A673 (cell line): Measurements from ENCODE around the gene CPT1C. TPM values are rescaled to one million over a fixed set of nuclear protein-coding genes. Genes with fewer than 3 reads are reported as not detected.

ENCODE experiments used
- BruUV-seq: library from RNA; stranded (reverse); fragments of 400-500 nt; replicated peaks from 2 replicates; lab custom pipeline; 2021; lab: Mats Ljungman, UMichigan
- CTCF ChIA-PET: fragments of 300-600 bp; sonication (Branson Sonifier 250); formaldehyde crosslinking; loops from one replicate; lab custom pipeline; 2022; ENCODE audit warnings: antibody characterized with exemption; lab: Charles Lee
- POLR2A ChIA-PET: fragments of 300-600 bp; sonication (Branson Sonifier 250); formaldehyde crosslinking; loops from one replicate; lab custom pipeline; 2022; ENCODE audit warnings: antibody characterized with exemption; ENCODE audit not compliant: low non-redundant PET; lab: Charles Lee
- DNase-seq: peaks from one replicate; pipeline ENCODE4 v3.0.0-alpha.2; 2015; ENCODE audit warnings: low spot score
- H3K27ac ChIP-seq: fragments of 200-600 bp; sonication (generic); 2 replicates; pipeline ENCODE4 v1.5.1; 2016; ENCODE audit warnings: mixed run types, low read depth, mild to moderate bottlenecking, mixed read lengths, antibody characterized with exemption, low read length; ENCODE audit not compliant: poor library complexity, severe bottlenecking
- H3K27me3 ChIP-seq: fragments of 200-600 bp; sonication (generic); replicated peaks from 2 replicates; pipeline ENCODE4 v1.6.1; 2017; ENCODE audit warnings: mixed run types, low read depth, mild to moderate bottlenecking, mixed read lengths, antibody characterized with exemption, low read length; ENCODE audit not compliant: insufficient read depth, poor library complexity
- H3K36me3 ChIP-seq: fragments of 200-600 bp; sonication (generic); 2 replicates; pipeline ENCODE4 v1.6.1; 2016; ENCODE audit warnings: mixed run types, mild to moderate bottlenecking, mixed read lengths, antibody characterized with exemption, low read length; ENCODE audit not compliant: insufficient read depth, poor library complexity, severe bottlenecking
- H3K4me1 ChIP-seq: fragments of 200-600 bp; sonication (generic); 2 replicates; pipeline ENCODE4 v1.6.1; 2017; ENCODE audit warnings: mixed run types, mild to moderate bottlenecking, mixed read lengths, antibody characterized with exemption, low read length; ENCODE audit not compliant: insufficient read depth, poor library complexity, severe bottlenecking
- H3K4me3 ChIP-seq: fragments of 200-600 bp; sonication (generic); 2 replicates; pipeline ENCODE4 v1.5.1; 2016; ENCODE audit warnings: low read depth, mixed run types, mild to moderate bottlenecking, mixed read lengths, low read length; ENCODE audit not compliant: poor library complexity, severe bottlenecking
- H3K9me3 ChIP-seq: fragments of 200-600 bp; sonication (generic); 2 replicates; pipeline ENCODE4 v1.6.1; 2016; ENCODE audit warnings: mixed run types, low read depth, mild to moderate bottlenecking, mixed read lengths, antibody characterized with exemption, low read length; ENCODE audit not compliant: poor library complexity, severe bottlenecking
- CTCF ChIP-seq: fragments of 300-800, 200-600 bp; sonication (generic); conservative IDR thresholded peaks from 2 replicates; pipeline ENCODE4 v1.5.1; 2017; ENCODE audit warnings: low read depth, mild to moderate bottlenecking, antibody characterized with exemption, low read length, moderate library complexity, mixed read lengths
- EZH2 ChIP-seq: fragments of 200-600 bp; sonication (generic); IDR thresholded peaks from 2 replicates; pipeline ENCODE4 v1.6.1; 2017; ENCODE audit warnings: borderline replicate concordance, low read depth, mild to moderate bottlenecking, mixed read lengths, antibody characterized with exemption, low read length; ENCODE audit not compliant: poor library complexity, severe bottlenecking
- intact Hi-C: fragments of 100-400 bp; cut with micrococcal nuclease; formaldehyde crosslinking; loops from one replicate; pipeline ENCODE4 v1.10.0; 2022; ENCODE audit not compliant: unreplicated experiment
- total RNA-seq: library from RNA; stranded (reverse); gene quantifications from 2 replicates; pipeline ENCODE4 v1.2.3, GENCODE V29; 2021

Gene CPT1C
- total RNA-seq, 1 experiment from 2014 or later, result 23.3 TPM

DNA sequence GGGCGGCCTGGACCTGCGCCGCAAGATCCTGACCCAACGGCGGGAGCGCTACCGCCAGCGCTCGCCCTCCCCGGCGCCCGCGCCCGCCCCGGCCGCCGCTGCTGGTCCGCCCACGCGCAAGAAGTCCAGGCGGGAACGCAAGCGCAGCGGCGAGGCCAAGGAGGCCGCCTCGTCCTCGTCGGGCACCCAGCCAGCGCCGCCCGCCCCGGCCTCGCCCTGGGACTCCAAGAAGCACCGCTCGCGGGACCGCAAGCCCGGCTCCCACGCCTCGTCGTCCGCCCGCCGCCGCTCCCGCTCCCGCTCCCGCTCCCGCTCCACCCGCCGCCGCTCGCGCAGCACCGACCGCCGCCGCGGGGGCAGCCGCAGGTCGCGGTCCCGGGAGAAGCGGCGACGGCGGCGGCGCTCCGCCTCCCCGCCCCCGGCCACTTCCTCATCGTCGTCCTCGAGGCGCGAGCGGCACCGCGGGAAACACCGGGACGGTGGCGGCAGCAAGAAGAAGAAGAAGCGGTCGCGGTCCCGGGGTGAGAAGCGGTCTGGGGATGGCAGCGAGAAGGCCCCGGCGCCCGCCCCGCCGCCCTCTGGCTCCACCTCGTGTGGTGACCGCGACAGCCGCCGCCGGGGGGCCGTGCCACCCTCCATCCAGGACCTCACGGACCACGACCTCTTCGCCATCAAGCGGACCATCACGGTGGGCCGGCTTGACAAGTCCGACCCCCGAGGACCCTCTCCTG is 38.9 kb upstream of the CPT1C start:
- Histone ChIP-seq H3K4me1 (no peaks in the 10 kb centered on the region), H3K27me3 (no peaks in the 10 kb centered on the region), H3K9me3 (no peaks in the 10 kb centered on the region), H3K36me3 (peaks cover 72% of the 10 kb centered on the region), H3K4me3 (no peak overlapping the region), H3K27ac (no peak overlapping the region)
- intact Hi-C loops, result no loop called here
- CTCF ChIA-PET, result no interaction called here
- TF ChIP-seq EZH2 (no peak), CTCF (no peak)
- POLR2A ChIA-PET, result no interaction called here
- no TSS peak for BruUV-seq
- DNase-seq, result no peak

GRCh38 chr19:49652551-49653465 is 38.1 kb upstream of the CPT1C start:
- TF ChIP-seq CTCF (no peak), EZH2 (no peak)
- CTCF ChIA-PET, result no interaction called here
- POLR2A ChIA-PET, result interaction anchor here (0.5 kb wide), 1 partner anchor 955 kb away, joined by 8 read pairs; no protein-coding TSS in a partner anchor

DNA sequence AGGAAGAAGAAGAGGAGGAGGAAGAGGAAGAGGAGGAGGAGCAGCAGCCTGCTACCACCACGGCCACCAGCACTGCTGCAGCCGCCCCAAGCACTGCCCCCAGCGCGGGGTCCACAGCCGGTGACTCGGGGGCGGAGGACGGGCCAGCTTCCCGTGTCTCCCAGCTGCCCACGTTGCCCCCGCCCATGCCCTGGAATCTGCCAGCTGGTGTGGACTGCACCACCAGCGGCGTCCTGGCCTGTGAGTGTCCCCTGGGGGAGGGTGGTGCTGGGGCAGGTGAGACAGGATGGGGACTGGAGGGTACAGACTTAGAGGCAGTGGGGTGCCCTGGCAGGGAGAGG is 37.5 kb upstream of the CPT1C start:
- ChIA-PET POLR2A (interaction anchor here (0.5 kb wide), 1 partner anchor 955 kb away, joined by 8 read pairs; no protein-coding TSS in a partner anchor), CTCF (no interaction called here)
- Histone ChIP-seq H3K27ac (no peak overlapping the region), H3K4me3 (no peak overlapping the region), H3K36me3 (peaks cover 80% of the 10 kb centered on the region), H3K9me3 (no peaks in the 10 kb centered on the region), H3K27me3 (no peaks in the 10 kb centered on the region), H3K4me1 (no peaks in the 10 kb centered on the region)
- no TSS peak for BruUV-seq
- TF ChIP-seq EZH2 (no peak), CTCF (no peak)
- no peak for DNase-seq
- intact Hi-C loops, result no loop called here

More at GRCh38 chr19:49652551-49653465, 38.1 kb upstream of the CPT1C start:
- peaks cover 74% of the 10 kb centered on the region for H3K36me3 ChIP-seq
- BruUV-seq, result TSS peak; percentile 46
- H3K27ac ChIP-seq, result no peak overlapping the region
- H3K4me1 ChIP-seq, result no peaks in the 10 kb centered on the region
- no peak overlapping the region for H3K4me3 ChIP-seq
- no peaks in the 10 kb centered on the region for H3K9me3 ChIP-seq
- intact Hi-C loops, result no loop called here
- DNase-seq, result no peak
- no peaks in the 10 kb centered on the region for H3K27me3 ChIP-seq
